ENCODE measurements around the gene EPS8L1. TPM values are rescaled to one million over a fixed set of nuclear protein-coding genes. Genes with fewer than 3 reads are reported as not detected.

EPS8L1 gene
- total RNA-seq, 1 experiment from 2014 or later: 75.8 TPM

GRCh38 chr19:55089342-55089944 lies 13.8 kb downstream of the EPS8L1 start:
- Histone ChIP-seq H3K9me3 (ENCODE audit: low read length) (no peaks in the 10 kb centered on the region), H3K4me2 (ENCODE audit: low read length) (no peak overlapping the region), H3K9ac (ENCODE audit: low read length) (no peak overlapping the region), H3K27ac (ENCODE audit: low read length) (no peak overlapping the region), H2AFZ (ENCODE audit: low read length) (no peak overlapping the region), H3K4me3 (ENCODE audit: low read length) (no peak overlapping the region), H3K9me2 (replicated peaks; ENCODE audit: low read length) (no peaks in the 10 kb centered on the region), H4K20me1 (ENCODE audit: low read length) (no peaks in the 10 kb centered on the region), H3F3A (ENCODE audit: low read length, unreplicated experiment) (no peaks in the 10 kb centered on the region), H3K36me3 (ENCODE audit: low read depth, low read length) (peaks cover 16% of the 10 kb centered on the region; the same call in 1 of the 2 replicates), H3K4me1 (ENCODE audit: insufficient read depth, low read length) (no peaks in the 10 kb centered on the region), H3K79me2 (ENCODE audit: low read length) (no peaks in the 10 kb centered on the region), H3K27me3 (ENCODE audit: low read length) (no peaks in the 10 kb centered on the region)
- no peak for DNase-seq
- intact Hi-C loops (cut with micrococcal nuclease): no loop called here
- POLR2A ChIA-PET (ENCODE audit: unreplicated experiment): interaction anchor here (0.6 kb wide), 1 partner anchor 191 kb away, joined by 4 read pairs; the partner anchor contains the start of gene HSPBP1
- BruUV-seq (replicated peaks): no TSS peak
- CTCF ChIA-PET: no interaction called here
- TF ChIP-seq EZH2phosphoT487 (IDR thresholded peaks at IDR 0.05; ENCODE audit: borderline replicate concordance, low read length) (no peak), CTCF (conservative IDR thresholded peaks at IDR 0.05; ENCODE audit: low read depth, low read length) (no peak), EZH2 (IDR thresholded peaks at IDR 0.05; ENCODE audit: low read length, unreplicated experiment) (no peak)
- ATAC-seq: no peak

GRCh38 chr19:55090564-55090963 lies 14.9 kb downstream of the EPS8L1 start:
- H3K27me3 ChIP-seq (ENCODE audit: low read length): no peaks in the 10 kb centered on the region
- intact Hi-C loops (cut with micrococcal nuclease): no loop called here
- no peaks in the 10 kb centered on the region for H3K9me2 ChIP-seq (replicated peaks; ENCODE audit: low read length)
- H4K20me1 ChIP-seq (ENCODE audit: low read length): no peaks in the 10 kb centered on the region
- ATAC-seq (no peak), DNase-seq (no peak)
- no peaks in the 10 kb centered on the region for H3K79me2 ChIP-seq (ENCODE audit: low read length)
- H3K4me3 ChIP-seq (ENCODE audit: low read length): no peak overlapping the region
- POLR2A ChIA-PET (ENCODE audit: unreplicated experiment): no interaction called here
- no peaks in the 10 kb centered on the region for H3K4me1 ChIP-seq (ENCODE audit: insufficient read depth, low read length)
- H3K36me3 ChIP-seq (ENCODE audit: low read depth, low read length): peaks cover 19% of the 10 kb centered on the region; the same call in 1 of the 2 replicates
- H3F3A ChIP-seq (ENCODE audit: low read length, unreplicated experiment): no peaks in the 10 kb centered on the region
- CTCF ChIA-PET: no interaction called here
- H3K4me2 ChIP-seq (ENCODE audit: low read length): no peak overlapping the region
- H3K27ac ChIP-seq (ENCODE audit: low read length): no peak overlapping the region
- no TSS peak for BruUV-seq (replicated peaks)
- no peak overlapping the region for H2AFZ ChIP-seq (ENCODE audit: low read length)
- no peak for TF ChIP-seq EZH2 (IDR thresholded peaks at IDR 0.05; ENCODE audit: low read length, unreplicated experiment)
- no peak for TF ChIP-seq EZH2phosphoT487 (IDR thresholded peaks at IDR 0.05; ENCODE audit: borderline replicate concordance, low read length)
- no peak for TF ChIP-seq CTCF (conservative IDR thresholded peaks at IDR 0.05; ENCODE audit: low read depth, low read length)
- H3K9ac ChIP-seq (ENCODE audit: low read length): no peak overlapping the region
- H3K9me3 ChIP-seq (ENCODE audit: low read length): no peaks in the 10 kb centered on the region

GRCh38 chr19:55091126-55091910 lies 15.6 kb downstream of the EPS8L1 start:
- H4K20me1 ChIP-seq (ENCODE audit: low read length): no peaks in the 10 kb centered on the region
- H3K79me2 ChIP-seq (ENCODE audit: low read length): no peaks in the 10 kb centered on the region
- H3K36me3 ChIP-seq (ENCODE audit: low read depth, low read length): peaks cover 19% of the 10 kb centered on the region; the same call in 1 of the 2 replicates
- H3K4me2 ChIP-seq (ENCODE audit: low read length): no peak overlapping the region
- ATAC-seq (no peak), DNase-seq (no peak)
- ChIA-PET CTCF (no interaction called here), POLR2A (ENCODE audit: unreplicated experiment) (no interaction called here)
- H3F3A ChIP-seq (ENCODE audit: low read length, unreplicated experiment): no peaks in the 10 kb centered on the region
- no peak overlapping the region for H2AFZ ChIP-seq (ENCODE audit: low read length)
- TF ChIP-seq EZH2phosphoT487 (IDR thresholded peaks at IDR 0.05; ENCODE audit: borderline replicate concordance, low read length) (no peak), EZH2 (IDR thresholded peaks at IDR 0.05; ENCODE audit: low read length, unreplicated experiment) (no peak), CTCF (conservative IDR thresholded peaks at IDR 0.05; ENCODE audit: low read depth, low read length) (no peak)
- H3K9ac ChIP-seq (ENCODE audit: low read length): no peak overlapping the region
- H3K9me2 ChIP-seq (replicated peaks; ENCODE audit: low read length): no peaks in the 10 kb centered on the region
- H3K4me1 ChIP-seq (ENCODE audit: insufficient read depth, low read length): no peaks in the 10 kb centered on the region
- H3K27me3 ChIP-seq (ENCODE audit: low read length): no peaks in the 10 kb centered on the region
- intact Hi-C loops (cut with micrococcal nuclease): no loop called here
- no peak overlapping the region for H3K4me3 ChIP-seq (ENCODE audit: low read length)
- no peaks in the 10 kb centered on the region for H3K9me3 ChIP-seq (ENCODE audit: low read length)
- no peak overlapping the region for H3K27ac ChIP-seq (ENCODE audit: low read length)
- BruUV-seq (replicated peaks): TSS peak; percentile 71
